ENCODE measurements around the gene ADAM10. TPM values are rescaled to one million over a fixed set of nuclear protein-coding genes. Genes with fewer than 3 reads are reported as not detected.
A peak's percentile ranks its signal among the peaks of the same experiment; 100 is the strongest.
"Not testable (repeated sequence)": the region's sequence is repeated elsewhere in the genome, so short reads cannot be mapped to it uniquely, and the experiment has no call there.

Gene ADAM10
- 114 TPM for polyA plus RNA-seq (2013, experiment 1 of 2; ENCODE audit: insufficient read length)
- 118 TPM for polyA plus RNA-seq (2013, experiment 2 of 2; ENCODE audit: insufficient read length)

GRCh38 chr15:58749532-58750337 is at the start of gene ADAM10:
ADAM10 (minus strand) TSS chr15:58749707; CDS start chr15:58749534, 173 bp downstream.
- peak; percentile 99 for DNase-seq

- DNase-seq: no peak
Measured at GRCh38 chr15:58797505-58797904, 48.0 kb upstream of the ADAM10 start.

- DNase-seq: no peak
Measured at GRCh38 chr15:58795825-58796224, 46.3 kb upstream of the ADAM10 start.

GRCh38 chr15:58793862-58794261 is 44.4 kb upstream of the ADAM10 start:
- DNase-seq: peak; percentile 12

GRCh38 chr15:58788056-58788710 is 38.7 kb upstream of the ADAM10 start:
- DNase-seq: no peak

- DNase-seq: no peak
Measured at GRCh38 chr15:58785355-58785754, 35.8 kb upstream of the ADAM10 start.

- no peak for DNase-seq
Measured at GRCh38 chr15:58779554-58779953, 30.0 kb upstream of the ADAM10 start.

- no peak for DNase-seq
Measured at GRCh38 chr15:58777107-58777506, 27.6 kb upstream of the ADAM10 start.

- DNase-seq: no peak
Measured at GRCh38 chr15:58775402-58775801, 25.9 kb upstream of the ADAM10 start.

GRCh38 chr15:58773024-58773423 is 23.5 kb upstream of the ADAM10 start:
- DNase-seq: no peak

- DNase-seq: peak; percentile 11
Measured at GRCh38 chr15:58771621-58772250, 22.2 kb upstream of the ADAM10 start.

- DNase-seq: peak; percentile 99
Measured at GRCh38 chr15:58770857-58771620, 21.5 kb upstream of the ADAM10 start, which contains the start of gene MINDY2. MINDY2 (plus strand) TSS chr15:58771302; CDS start chr15:58771396, 94 bp downstream.

- no peak for DNase-seq
Measured at GRCh38 chr15:58770519-58770856, 21.0 kb upstream of the ADAM10 start.

GRCh38 chr15:58768601-58769004 is 19.1 kb upstream of the ADAM10 start:
- DNase-seq: not testable (repeated sequence)

- DNase-seq: no peak
Measured at GRCh38 chr15:58766290-58766689, 16.8 kb upstream of the ADAM10 start.

- DNase-seq: no peak
Measured at GRCh38 chr15:58764468-58764867, 15.0 kb upstream of the ADAM10 start.

- DNase-seq: no peak
Measured at GRCh38 chr15:58762731-58763130, 13.2 kb upstream of the ADAM10 start.

- DNase-seq: no peak
Measured at GRCh38 chr15:58762285-58762684, 12.8 kb upstream of the ADAM10 start.

- no peak for DNase-seq
Measured at GRCh38 chr15:58761010-58761388, 11.5 kb upstream of the ADAM10 start.

- DNase-seq: peak; percentile 19
Measured at GRCh38 chr15:58760385-58761009, 11.0 kb upstream of the ADAM10 start.

GRCh38 chr15:58758141-58758540 is 8.6 kb upstream of the ADAM10 start:
- peak; percentile 23 for DNase-seq

GRCh38 chr15:58755956-58756355 is 6.4 kb upstream of the ADAM10 start:
- DNase-seq: no peak

Measured in fibroblast of skin of back (primary cell).